ENCODE results near the gene CUTA. TPM values are rescaled to one million over a fixed set of nuclear protein-coding genes. Genes with fewer than 3 reads are reported as not detected.
A peak's percentile ranks its signal among the peaks of the same experiment; 100 is the strongest.

CUTA gene
- total and polyA plus RNA-seq, 2 of the 13 experiments (the other 11 are each of a cell fraction or from before 2014, with no cell fraction given) = 170 to 180 TPM

DNA sequence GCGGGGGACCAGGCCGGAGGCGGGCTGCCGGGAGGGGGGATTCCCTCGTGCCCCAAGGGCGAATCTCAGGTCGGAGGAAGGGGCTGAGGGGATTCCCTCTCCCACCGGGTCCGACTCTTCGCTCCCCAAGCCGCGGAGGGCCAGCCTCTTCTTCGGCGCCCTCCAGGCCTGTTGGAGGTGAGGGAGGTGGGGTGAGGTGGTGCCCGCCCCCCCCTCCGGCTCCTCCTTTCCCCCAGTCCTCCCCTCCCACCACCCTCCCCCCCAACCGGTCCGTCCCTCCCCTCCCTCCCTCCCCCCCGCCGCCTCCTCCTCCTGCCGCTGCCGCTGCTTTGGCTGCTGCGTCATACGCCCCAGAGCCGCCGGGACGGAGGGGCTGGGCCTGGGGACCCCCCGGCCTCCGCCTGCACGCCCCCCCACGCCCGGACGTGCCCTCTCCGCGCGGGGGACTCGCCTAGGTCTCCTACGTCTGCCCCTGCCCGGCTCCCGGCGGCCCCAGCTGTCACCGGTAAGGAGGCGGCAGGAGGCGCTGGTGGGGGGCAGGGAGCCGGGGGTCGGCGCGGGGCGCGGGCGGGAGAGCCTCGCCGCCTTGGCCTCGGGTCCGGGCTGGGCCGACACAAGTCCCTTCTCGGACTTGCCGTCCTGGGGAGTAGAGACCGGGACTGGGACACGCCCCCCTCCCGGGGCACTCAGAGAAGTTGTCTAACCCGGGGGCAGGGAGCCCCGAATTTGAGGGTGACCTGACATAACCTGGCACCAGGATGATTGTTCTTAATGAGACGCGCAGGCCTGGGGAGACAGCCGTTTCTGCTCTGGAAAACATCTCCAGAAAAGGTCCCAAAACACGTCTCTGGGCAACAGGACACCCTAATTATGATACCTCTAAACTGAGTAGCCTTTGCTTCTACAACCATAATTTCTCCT lies 6.9 kb downstream of the CUTA start, which contains the start of gene PHF1 (continued):
- 0 out of 2 replicates have a peak, but pooled peaks have one; percentile 34 for TF ChIP-seq PCBP1 (IDR thresholded peaks at IDR 0.05; ENCODE audit: borderline replicate concordance, low read depth, low read length)
- TF ChIP-seq ZNF235 (CRISPR knock-in tag; IDR thresholded peaks at IDR 0.05; ENCODE audit: borderline replicate concordance) = peak; percentile 7; the same call in 1 of the 2 replicates
- TF ChIP-seq GLI4 (CRISPR knock-in tag; IDR thresholded peaks at IDR 0.05; ENCODE audit: borderline replicate concordance) = no peak
- TF ChIP-seq RXRA (CRISPR knock-in tag; IDR thresholded peaks at IDR 0.05) = peak; percentile 47; the same call in 1 of the 2 replicates
- TF ChIP-seq, protein P1, sequence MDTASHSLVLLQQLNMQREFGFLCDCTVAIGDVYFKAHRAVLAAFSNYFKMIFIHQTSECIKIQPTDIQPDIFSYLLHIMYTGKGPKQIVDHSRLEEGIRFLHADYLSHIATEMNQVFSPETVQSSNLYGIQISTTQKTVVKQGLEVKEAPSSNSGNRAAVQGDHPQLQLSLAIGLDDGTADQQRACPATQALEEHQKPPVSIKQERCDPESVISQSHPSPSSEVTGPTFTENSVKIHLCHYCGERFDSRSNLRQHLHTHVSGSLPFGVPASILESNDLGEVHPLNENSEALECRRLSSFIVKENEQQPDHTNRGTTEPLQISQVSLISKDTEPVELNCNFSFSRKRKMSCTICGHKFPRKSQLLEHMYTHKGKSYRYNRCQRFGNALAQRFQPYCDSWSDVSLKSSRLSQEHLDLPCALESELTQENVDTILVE (CRISPR knock-in tag; IDR thresholded peaks at IDR 0.05) = peak; percentile 60; the same call in 1 of the 2 replicates
- no peak for TF ChIP-seq ZNF24 (IDR thresholded peaks at IDR 0.05)
- TF ChIP-seq NFATC3 (CRISPR knock-in tag; IDR thresholded peaks at IDR 0.05) = no peak
- TF ChIP-seq, protein P2, sequence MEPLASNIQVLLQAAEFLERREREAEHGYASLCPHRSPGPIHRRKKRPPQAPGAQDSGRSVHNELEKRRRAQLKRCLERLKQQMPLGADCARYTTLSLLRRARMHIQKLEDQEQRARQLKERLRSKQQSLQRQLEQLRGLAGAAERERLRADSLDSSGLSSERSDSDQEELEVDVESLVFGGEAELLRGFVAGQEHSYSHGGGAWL (CRISPR knock-in tag; IDR thresholded peaks at IDR 0.05) = peak; percentile 65; the same call in 1 of the 2 replicates
- no peak for TF ChIP-seq TRIM24 (CRISPR knock-in tag; IDR thresholded peaks at IDR 0.05)
- TF ChIP-seq MIER2 (CRISPR knock-in tag; IDR thresholded peaks at IDR 0.05) = no peak
- TF ChIP-seq TCF12 (IDR thresholded peaks at IDR 0.05) = no peak
- TF ChIP-seq TCF12 (CRISPR knock-in tag; IDR thresholded peaks at IDR 0.05) = no peak
- no peak for TF ChIP-seq ZNF788 (CRISPR knock-in tag; IDR thresholded peaks at IDR 0.05; ENCODE audit: borderline replicate concordance)
- no peak for TF ChIP-seq ZFP36 (IDR thresholded peaks at IDR 0.05; ENCODE audit: borderline replicate concordance, low read depth, low read length, partially characterized antibody)
- TF ChIP-seq ZNF205 (CRISPR knock-in tag; IDR thresholded peaks at IDR 0.05) = 0 out of 2 replicates have a peak, but pooled peaks have one; percentile 15
- TF ChIP-seq ZFYVE20 (CRISPR knock-in tag; IDR thresholded peaks at IDR 0.05; ENCODE audit: borderline replicate concordance, low read depth) = no peak
- TF ChIP-seq ATRX (CRISPR knock-in tag; IDR thresholded peaks at IDR 0.05; ENCODE audit: borderline replicate concordance) = no peak
- TF ChIP-seq PHB2 (IDR thresholded peaks at IDR 0.05; ENCODE audit: partially characterized antibody) = no peak
- no peak for TF ChIP-seq ZNF354B (CRISPR knock-in tag; IDR thresholded peaks at IDR 0.05)
- TF ChIP-seq SRSF1 (optimal IDR thresholded peaks at IDR 0.05; ENCODE audit: low read depth, low read length) = no peak
- TF ChIP-seq MEF2D (CRISPR knock-in tag; IDR thresholded peaks at IDR 0.05) = no peak
- TF ChIP-seq, protein P3, sequence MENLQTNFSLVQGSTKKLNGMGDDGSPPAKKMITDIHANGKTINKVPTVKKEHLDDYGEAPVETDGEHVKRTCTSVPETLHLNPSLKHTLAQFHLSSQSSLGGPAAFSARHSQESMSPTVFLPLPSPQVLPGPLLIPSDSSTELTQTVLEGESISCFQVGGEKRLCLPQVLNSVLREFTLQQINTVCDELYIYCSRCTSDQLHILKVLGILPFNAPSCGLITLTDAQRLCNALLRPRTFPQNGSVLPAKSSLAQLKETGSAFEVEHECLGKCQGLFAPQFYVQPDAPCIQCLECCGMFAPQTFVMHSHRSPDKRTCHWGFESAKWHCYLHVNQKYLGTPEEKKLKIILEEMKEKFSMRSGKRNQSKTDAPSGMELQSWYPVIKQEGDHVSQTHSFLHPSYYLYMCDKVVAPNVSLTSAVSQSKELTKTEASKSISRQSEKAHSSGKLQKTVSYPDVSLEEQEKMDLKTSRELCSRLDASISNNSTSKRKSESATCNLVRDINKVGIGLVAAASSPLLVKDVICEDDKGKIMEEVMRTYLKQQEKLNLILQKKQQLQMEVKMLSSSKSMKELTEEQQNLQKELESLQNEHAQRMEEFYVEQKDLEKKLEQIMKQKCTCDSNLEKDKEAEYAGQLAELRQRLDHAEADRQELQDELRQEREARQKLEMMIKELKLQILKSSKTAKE (CRISPR knock-in tag; IDR thresholded peaks at IDR 0.05; ENCODE audit: borderline replicate concordance) = no peak
- peak; percentile 56; the same call in 1 of the 2 replicates for TF ChIP-seq SP4 (CRISPR knock-in tag; IDR thresholded peaks at IDR 0.05)
- TF ChIP-seq ZMAT3 (CRISPR knock-in tag; conservative IDR thresholded peaks at IDR 0.05) = 0 out of 2 replicates have a peak, but pooled peaks have one; percentile 69
- no peak for TF ChIP-seq TEAD3 (CRISPR knock-in tag; optimal IDR thresholded peaks at IDR 0.05; ENCODE audit: borderline replicate concordance)
- TF ChIP-seq, protein P4, sequence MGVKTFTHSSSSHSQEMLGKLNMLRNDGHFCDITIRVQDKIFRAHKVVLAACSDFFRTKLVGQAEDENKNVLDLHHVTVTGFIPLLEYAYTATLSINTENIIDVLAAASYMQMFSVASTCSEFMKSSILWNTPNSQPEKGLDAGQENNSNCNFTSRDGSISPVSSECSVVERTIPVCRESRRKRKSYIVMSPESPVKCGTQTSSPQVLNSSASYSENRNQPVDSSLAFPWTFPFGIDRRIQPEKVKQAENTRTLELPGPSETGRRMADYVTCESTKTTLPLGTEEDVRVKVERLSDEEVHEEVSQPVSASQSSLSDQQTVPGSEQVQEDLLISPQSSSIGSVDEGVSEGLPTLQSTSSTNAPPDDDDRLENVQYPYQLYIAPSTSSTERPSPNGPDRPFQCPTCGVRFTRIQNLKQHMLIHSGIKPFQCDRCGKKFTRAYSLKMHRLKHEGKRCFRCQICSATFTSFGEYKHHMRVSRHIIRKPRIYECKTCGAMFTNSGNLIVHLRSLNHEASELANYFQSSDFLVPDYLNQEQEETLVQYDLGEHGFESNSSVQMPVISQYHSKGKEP (CRISPR knock-in tag; IDR thresholded peaks at IDR 0.05) = no peak

Data from HepG2 (cell line).